Metanephros (tissue), 2 donors: ENCODE results near the gene CPNE1. TPM values are rescaled to one million over a fixed set of nuclear protein-coding genes. Genes with fewer than 3 reads are reported as not detected.

Experiments
- small RNA-seq: library from RNA; depleted of rRNA; stranded (forward); fragments of <200 nt; gene quantifications from one replicate; pipeline ENCODE3, GENCODE V24; 2014; ENCODE audit warnings: low replicate concordance
- total RNA-seq: library from RNA; depleted of rRNA; stranded (reverse); fragments of >200 nt; gene quantifications from one replicate; pipeline ENCODE4 v1.2.3, GENCODE V29; 2014

Gene CPNE1
- total RNA-seq: 129 TPM

DNA sequence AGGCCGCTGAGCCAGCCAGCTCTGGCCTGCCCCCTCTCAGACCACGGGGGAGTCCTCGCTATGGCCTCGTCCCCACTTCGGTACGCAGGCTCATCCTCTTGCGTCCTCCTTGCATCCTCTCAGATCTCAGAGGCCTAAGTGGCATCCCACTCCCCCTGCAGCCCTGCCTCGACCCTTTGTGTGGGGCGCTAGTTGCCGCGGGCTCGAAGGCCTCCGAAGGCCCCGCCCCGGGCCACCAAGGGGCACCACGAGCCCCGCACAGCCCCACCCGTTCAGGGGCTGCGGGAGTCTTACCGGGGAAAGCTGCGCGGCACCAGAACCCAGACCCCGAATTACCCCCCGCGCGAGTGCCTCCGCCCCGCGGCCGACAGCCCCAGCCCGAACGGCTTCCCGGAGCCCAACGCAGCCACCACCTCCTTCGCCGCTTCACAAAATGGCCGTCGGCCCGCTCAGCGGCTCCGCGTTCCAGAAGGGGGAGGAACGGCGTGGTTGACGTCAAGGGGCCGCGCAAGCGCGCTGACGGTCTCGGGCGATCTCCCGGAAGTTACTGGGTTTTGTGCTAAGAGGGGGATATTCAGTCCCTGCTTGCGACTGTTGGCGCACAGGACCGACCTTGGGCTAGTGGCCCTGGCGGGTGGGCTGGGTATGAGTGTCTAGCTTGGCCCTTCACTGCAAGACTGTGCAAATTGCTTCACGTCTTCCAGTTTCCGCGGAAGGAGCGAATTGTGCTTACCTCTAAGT lies at the start of gene CPNE1, which contains the start of gene RBM12:
Gene CPNE1, minus strand, starts transcription at position 435 of the 741 bp plus-strand sequence. CDS start 31,977 bp downstream, outside the sequence.
Gene RBM12, minus strand, starts transcription at position 435 of the 741 bp plus-strand sequence. CDS start 9,578 bp downstream, outside the sequence.

DNA sequence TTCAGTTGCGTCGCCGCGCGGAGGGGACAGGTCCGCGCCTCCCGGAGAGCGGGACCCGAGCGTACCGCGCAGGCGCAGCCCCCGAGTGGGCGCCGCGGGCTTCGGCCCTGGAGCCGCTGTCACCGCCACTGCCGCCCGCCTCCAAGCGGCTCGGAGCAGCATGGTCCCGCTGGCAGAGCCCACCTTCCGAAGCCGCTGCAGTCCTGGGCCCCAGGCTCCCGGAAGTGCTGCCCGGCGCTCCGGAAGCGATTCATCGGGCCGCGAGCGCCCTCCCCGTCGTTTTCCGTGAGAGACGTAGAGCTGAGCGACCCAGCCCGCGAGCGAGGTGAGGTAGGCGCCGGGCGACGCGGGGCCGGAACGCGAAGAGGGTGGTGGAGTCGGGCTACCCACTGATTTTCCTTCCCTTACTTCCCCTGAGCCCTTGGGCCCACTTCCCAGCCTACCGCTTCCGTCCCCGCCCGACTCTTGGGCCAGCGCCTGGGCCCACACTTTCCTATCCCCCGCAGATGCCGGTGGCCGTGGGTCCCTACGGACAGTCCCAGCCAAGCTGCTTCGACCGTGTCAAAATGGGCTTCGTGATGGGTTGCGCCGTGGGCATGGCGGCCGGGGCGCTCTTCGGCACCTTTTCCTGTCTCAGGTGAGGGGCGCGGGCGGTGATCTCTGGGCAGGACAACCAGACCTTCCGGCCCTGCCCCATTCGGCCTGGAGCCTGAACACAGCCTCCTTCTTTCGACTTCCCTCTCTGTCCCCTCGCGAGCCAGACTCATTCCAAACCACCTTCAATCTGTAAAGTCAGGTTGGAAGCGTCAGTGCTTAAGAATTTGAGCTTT lies 34.6 kb upstream of the CPNE1 start, which contains the start of the genes NFS1 and ROMO1:
Gene NFS1, minus strand, starts transcription at position 226 of the 830 bp plus-strand sequence. Its CDS starts 64 bp downstream, at position 162.
Gene ROMO1, plus strand, starts transcription at position 279 of the 830 bp plus-strand sequence. Its CDS starts 228 bp downstream, at position 507.

GRCh38 chr20:35615667-35616464 lies 48.8 kb downstream of the CPNE1 start, which contains the start of gene SPAG4:
Gene SPAG4 (plus strand): TSS chr20:35615829. CDS start chr20:35616004, 175 bp downstream.

Small RNAs within 50 kb of the gene (small RNA-seq; reads per million reads assigned to genes)
- not detected for gene RNU6-759P
- not detected for gene RPL37P1

Other genes starting within 250 kb of the CPNE1 start
- gene GDF5, start 226.7 kb downstream of the CPNE1 start, total RNA-seq: 0.12 TPM
- gene CEP250, start 209.3 kb downstream of the CPNE1 start, total RNA-seq: 21.4 TPM
- not detected for gene C20orf173, start 135.2 kb downstream of the CPNE1 start, total RNA-seq
- 301 TPM for gene ERGIC3, start 122.8 kb downstream of the CPNE1 start, total RNA-seq
- 2.9 TPM for gene SPAG4, start 49.1 kb downstream of the CPNE1 start, total RNA-seq
- 49.7 TPM for gene RBM12, start within 50 bp of the CPNE1 start, total RNA-seq
- gene NFS1, start 34.5 kb upstream of the CPNE1 start, total RNA-seq: 47.8 TPM
- 237 TPM for gene ROMO1, start 34.5 kb upstream of the CPNE1 start, total RNA-seq
- 536 TPM for gene RBM39, start 77.4 kb upstream of the CPNE1 start, total RNA-seq
- gene PHF20, start 107.1 kb upstream of the CPNE1 start, total RNA-seq: 32.5 TPM